GM12874 (cell line): ENCODE results near the gene ZNF829.

Experiments used
- TF ChIP-seq, protein P1 (sequence below): IDR thresholded peaks from 2 replicates; pipeline ENCODE4 v1.5.1; 2011; ENCODE audit warnings: low read depth, mild to moderate bottlenecking, control low read depth, low read length, moderate library complexity; ENCODE audit not compliant: insufficient read depth

The ZNF829 gene

DNA sequence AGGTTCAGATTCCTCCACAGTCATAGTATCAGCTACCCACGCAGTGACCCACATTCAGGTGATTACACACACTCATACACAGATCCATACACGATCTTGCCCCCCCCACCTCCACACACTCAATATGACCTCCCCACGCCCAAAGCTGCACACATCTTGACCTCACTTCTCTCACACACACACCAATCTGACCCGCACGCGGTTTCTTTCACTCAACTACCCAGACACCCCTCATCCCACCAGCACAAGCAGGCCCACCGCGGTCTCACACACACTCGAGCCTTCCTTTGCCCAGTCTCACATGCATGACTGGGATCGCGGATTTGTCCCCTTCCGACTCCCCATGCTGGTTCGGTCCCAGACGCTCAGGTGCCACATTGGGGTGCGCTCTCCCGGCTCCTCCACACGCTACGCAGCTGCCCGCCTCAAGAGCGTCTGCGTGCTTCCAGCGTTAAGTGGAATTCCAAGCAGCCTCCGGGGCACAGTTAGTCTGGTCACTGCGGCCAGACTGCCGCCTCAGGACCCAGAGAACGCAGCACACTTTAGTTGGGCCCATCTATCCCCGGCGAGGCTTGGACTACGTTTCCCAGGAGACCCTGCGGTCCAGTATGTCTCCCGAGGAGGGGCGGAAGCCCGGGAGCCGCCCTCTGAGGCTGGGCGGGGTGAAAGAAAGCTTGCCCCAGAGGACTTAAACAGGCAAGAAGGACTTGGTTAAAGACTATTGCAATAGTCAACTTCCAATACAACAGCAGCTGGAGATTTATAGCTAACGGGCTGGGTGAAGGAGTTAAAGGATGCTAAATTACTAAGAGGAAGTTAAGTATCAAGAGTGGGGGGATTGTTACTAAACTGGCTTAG lies 66.2 kb downstream of the ZNF829 start:
- TF ChIP-seq, protein P1, sequence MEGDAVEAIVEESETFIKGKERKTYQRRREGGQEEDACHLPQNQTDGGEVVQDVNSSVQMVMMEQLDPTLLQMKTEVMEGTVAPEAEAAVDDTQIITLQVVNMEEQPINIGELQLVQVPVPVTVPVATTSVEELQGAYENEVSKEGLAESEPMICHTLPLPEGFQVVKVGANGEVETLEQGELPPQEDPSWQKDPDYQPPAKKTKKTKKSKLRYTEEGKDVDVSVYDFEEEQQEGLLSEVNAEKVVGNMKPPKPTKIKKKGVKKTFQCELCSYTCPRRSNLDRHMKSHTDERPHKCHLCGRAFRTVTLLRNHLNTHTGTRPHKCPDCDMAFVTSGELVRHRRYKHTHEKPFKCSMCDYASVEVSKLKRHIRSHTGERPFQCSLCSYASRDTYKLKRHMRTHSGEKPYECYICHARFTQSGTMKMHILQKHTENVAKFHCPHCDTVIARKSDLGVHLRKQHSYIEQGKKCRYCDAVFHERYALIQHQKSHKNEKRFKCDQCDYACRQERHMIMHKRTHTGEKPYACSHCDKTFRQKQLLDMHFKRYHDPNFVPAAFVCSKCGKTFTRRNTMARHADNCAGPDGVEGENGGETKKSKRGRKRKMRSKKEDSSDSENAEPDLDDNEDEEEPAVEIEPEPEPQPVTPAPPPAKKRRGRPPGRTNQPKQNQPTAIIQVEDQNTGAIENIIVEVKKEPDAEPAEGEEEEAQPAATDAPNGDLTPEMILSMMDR = no peak

DNA sequence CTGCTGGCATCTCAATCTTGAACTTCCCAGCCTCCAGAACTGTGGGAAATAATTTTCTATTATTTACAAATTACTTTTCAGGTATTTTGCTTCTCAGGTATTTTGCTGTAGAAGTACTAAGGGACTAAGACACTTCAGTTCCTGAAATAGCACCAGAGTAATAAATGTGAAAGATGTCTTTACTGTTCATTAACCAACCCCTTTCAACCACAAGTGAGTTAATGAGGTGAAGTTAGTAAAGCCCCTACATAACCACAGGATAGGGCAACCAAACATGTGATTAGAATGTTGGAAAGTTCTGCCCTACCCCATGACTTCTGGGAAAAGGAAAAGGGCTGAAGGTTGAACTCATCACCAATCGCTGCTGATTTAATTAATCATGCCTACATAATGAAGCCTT lies 68.1 kb downstream of the ZNF829 start:
- TF ChIP-seq, protein P1 = no peak

DNA sequence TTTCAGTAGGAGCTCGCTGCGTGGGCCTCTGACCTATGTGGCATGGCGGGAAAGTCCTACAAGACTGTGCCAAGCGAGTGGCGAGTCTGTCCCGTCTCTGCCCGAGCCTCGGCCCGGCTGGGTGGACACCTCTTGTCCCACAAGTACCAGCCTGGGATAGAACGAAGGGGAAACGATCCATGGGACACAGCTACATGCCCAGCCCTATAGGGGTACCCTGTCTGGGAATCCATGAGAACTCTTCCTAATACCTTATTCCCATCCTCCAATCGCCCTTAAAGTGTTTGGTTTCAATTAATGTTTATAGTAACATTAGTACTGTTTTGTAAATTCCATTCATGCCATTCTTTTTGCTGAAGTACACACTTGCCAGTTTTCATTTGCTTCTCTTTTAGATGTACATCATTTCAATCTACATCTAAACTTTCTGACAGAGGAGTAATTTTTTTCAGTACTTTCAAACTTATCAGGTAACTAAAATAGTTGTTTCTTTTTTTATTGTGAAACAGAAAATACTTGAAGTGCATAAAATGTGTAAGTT lies 77.2 kb downstream of the ZNF829 start:
- TF ChIP-seq, protein P1 = no peak
